Pulmonary artery endothelial cell (primary cell): Measurements from ENCODE around the gene UBAP1L. TPM values are rescaled to one million over a fixed set of nuclear protein-coding genes. Genes with fewer than 3 reads are reported as not detected.
"Not testable (repeated sequence)": the region's sequence is repeated elsewhere in the genome, so short reads cannot be mapped to it uniquely, and the experiment has no call there.

Source experiments
- DNase-seq: peaks from one replicate; pipeline ENCODE4 v3.0.0-alpha.2; 2011; ENCODE audit warnings: low read depth, low spot score
- total RNA-seq: library from RNA; depleted of rRNA; stranded (reverse); fragments of >200 nt; gene quantifications from 2 replicates; pipeline ENCODE4 v1.2.3, GENCODE V29; 2014

The UBAP1L gene
- total RNA-seq, 1 donor from 2014 or later = 0.40 TPM

DNA sequence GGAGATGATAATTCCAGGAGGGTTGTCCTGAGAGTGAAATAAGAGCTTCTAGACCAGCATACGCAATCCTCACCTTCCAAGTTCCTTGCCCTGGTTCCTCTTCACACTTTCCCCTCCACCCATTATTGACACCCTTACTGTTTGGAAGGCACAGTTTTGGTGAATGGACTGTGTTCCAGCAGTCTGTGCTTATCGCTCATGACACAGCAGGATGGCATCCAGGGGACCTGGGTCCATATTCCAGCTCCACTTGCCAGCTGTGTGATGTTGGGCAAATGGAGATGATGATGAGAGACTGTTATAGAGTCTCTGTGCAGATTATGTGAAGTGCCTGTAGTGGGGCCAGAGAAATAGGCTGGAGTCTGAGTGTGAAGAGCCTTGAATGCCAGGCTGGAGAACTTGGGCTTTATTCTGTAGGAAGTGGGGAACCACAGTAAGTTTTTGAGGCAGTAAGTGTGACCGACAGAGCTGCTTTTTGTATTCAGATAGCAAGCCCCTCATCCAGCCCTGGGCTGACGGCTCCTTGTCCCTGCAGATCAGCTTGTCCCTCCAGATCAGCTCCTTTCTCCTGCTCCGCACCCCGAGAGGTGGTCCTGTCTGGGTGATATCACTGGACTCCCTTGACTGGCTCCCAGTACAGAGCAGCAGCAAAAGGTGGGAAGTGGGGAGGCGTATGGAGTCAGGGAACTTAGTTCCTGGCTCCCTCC is 30.3 kb downstream of the UBAP1L start:
- DNase-seq = no peak

DNA sequence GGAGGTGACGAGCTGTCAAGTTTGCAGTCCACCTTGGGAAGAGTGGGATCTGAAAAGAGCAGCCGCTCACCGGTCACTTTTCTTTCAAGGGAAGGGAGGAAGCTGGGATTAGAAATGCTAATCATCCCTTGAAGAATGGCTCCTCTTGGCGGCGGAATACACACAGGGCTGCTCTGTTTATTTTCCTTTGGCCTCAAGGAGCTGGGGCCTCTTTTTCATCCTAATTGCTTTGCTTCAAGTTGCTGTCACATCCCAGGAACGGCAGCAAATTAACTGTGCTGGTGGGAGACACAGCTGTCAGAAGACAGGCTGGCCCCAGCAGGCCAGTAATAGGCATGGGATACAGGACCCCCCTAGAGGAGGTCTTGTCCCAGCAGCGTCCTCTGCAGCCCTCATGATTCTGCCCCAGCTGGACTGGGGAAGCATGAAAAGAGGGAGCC is 31.7 kb downstream of the UBAP1L start:
- no peak for DNase-seq

DNA sequence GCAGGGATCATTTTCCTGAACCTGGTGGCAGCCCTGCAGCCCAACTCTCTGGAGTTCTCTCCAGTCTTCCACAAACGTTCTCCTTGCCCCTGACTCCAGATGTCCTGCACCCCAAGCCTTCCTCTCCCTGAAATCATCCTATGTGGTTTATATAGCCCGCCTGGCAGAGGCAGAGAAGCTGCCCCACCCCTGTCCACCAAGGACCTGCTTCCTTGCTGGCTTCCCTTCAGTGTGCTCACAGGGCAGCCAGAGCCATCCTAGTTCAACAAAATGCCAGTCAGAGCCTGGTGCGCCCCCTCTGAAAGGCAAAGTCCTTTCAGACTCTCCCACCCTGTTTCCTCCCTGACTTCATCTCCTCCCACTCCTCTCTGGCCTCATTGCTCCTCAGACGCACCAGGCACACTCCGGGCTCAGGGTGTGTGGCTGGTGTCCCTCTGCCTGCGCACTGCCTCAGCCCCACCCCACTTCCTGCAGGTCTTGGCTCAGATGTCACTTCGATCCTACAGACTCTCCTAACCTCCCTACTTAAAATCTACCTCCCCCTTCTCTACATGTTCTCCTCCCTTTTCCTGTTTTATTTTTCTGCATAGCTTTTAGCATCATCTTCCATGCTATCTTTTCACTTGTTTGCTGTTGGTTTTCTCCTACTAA is 32.6 kb downstream of the UBAP1L start:
- DNase-seq = no peak

DNA sequence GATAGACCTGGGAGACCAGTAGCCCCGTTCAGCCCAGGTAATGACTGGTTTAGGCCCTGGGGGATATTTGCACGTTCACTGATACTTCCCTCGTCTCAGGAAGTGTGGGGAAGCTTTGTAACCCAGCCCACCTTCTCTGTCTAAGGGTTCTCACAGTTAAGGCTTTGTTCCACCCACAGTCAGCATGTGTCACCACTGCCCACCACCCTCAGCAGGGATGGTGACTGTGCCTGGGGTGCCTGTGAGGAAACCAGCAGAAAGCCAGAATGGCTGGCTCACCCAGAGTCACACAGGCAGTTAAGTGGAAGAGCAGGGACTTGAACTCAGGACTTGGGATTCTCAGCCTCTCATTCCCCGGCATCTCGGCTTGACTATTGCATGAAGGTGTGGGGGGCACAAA is 33.2 kb downstream of the UBAP1L start:
- no peak for DNase-seq

DNA sequence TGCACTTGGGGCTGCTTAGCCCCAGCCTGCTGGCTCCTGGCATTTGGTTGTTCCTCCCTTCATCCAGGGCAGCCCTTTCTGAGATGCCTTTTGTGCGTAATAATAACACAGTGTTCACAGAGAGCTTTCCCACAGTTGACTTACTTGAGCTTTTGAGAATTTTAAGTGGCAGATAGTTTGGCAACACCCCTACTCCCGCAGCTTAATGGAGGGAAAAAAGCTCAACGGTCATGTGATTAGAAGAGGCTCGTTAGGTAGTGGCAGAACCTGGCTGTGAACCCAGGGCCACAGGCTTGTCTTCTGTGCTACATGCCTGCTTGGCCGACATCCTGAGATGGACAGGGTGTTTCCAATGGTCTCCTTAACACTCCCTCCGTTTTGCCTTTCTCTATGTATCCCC is 33.7 kb downstream of the UBAP1L start:
- no peak for DNase-seq

DNA sequence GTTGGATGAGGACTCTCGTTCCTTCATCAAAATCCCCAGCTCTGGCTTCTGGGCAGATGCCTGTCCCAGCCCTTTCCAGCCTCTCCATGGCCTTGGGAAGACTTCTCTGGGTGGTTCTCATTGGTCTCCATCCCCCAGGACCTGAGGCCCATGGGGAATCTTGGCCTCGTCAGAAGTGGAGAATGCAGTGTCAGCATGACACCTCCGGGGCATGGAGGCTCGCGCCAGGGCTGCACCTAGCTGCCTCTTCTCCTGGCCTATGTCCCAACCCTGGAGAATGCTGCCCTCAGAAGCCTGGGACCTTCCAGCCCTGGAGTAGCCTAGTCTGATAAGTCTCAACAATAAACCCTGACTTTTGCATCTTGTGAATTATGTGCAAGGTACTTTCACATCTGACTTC is 35.4 kb downstream of the UBAP1L start:
- DNase-seq = no peak

DNA sequence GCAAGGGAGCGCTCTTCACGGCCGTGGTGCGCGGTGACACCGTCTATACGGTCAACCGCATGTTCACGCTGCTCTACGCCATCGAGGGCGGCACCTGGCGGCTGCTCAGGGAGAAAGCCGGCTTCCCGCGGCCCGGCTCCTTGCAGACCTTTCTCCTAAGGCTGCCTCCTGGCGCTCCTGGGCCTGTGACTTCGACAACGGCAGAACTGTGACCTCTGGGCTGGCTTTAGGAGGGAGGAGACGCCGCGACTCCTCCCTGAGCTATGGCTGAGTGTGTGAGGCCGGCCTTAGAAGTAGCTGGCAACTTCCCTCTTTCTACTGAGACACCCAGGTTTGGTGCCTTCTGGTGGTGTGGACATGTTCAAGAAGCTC is 37.0 kb downstream of the UBAP1L start:
- DNase-seq = no peak

DNA sequence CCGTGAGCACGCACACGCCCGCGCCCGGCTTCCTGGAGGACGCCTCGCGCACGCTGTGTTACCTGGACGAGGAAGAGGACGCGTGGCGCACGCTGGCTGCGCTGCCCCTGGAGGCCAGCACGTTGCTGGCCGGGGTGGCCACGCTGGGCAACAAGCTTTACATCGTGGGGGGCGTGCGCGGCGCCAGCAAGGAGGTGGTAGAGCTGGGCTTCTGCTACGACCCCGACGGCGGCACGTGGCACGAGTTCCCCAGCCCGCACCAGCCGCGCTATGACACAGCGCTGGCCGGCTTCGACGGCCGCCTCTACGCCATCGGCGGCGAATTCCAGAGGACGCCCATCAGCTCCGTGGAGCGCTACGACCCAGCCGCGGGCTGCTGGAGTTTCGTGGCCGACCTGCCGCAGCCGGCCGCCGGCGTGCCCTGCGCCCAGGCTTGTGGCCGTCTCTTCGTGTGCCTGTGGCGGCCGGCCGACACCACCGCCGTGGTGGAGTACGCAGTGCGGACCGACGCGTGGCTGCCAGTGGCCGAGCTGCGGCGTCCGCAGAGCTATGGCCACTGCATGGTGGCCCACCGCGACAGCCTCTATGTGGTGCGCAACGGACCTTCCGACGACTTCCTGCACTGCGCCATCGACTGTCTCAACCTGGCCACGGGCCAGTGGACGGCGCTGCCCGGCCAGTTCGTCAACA is 37.6 kb downstream of the UBAP1L start:
- DNase-seq = no peak

DNA sequence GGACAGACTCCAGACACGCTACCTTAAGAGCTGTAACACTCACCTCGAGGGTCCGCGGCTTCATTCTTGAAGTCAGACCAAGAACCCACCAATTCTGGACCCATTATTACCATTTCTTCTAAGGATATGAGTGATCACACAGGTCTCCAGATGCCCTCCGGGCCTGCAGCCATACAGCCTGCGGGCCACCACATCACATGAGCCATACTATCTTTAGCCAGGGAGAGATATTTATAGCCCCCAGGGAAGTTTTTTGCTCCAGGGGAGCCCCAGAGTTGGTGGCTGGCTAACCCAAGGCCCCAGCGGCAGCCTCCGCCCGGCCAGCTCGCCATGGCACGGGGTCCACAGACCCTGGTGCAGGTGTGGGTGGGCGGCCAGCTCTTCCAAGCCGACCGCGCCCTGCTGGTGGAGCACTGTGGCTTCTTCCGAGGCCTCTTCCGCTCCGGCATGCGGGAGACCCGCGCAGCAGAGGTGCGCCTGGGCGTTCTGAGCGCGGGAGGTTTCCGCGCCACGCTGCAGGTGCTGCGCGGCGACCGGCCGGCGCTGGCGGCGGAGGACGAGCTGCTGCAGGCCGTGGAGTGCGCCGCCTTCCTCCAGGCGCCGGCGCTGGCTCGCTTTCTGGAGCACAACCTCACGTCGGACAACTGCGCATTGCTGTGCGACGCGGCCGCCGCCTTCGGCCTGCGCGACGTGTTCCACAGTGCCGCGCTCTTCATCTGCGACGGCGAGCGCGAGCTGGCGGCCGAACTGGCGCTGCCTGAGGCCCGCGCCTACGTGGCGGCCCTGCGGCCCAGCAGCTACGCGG is 38.3 kb downstream of the UBAP1L start, which contains the start of gene KBTBD13:
KBTBD13 (plus strand) TSS at position 261 of the 805 bp plus-strand sequence; CDS start at position 331, 70 bp downstream.
- DNase-seq = no peak

DNA sequence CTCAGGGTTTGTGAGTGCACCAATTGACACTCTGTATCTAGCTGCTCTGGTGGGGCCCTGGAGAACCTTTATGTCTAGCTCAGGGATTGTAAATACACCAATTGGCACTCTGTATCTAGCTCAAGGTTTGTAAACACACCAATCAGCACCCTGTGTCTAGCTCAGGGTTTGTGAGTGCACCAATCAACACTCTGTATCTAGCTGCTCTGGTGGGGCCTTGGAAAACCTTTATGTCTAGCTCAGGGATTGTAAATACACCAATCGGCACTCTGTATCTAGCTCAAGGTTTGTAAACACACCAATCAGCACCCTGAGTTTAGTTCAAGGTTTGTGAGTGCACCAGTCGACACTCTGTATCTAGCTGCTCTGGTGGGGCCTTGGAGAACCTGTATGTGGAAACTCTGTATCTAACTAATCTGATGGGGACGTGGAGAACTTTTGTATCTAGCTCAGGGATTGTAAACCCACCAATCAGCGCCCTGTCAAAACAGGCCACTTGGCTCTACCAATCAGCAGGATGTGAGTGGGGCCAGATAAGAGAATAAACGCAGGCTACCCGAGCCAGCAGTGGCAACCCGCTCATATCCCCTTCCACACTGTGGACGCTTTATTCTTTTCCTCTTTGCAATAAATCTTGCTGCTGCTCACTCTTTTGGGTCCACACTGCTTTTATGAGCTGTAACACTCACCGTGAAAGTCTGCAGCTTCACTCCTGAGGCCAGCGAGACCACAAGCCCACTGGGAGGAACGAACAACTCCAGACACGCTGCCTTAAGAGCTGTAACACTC is 39.2 kb downstream of the UBAP1L start:
- not testable (repeated sequence) for DNase-seq

DNA sequence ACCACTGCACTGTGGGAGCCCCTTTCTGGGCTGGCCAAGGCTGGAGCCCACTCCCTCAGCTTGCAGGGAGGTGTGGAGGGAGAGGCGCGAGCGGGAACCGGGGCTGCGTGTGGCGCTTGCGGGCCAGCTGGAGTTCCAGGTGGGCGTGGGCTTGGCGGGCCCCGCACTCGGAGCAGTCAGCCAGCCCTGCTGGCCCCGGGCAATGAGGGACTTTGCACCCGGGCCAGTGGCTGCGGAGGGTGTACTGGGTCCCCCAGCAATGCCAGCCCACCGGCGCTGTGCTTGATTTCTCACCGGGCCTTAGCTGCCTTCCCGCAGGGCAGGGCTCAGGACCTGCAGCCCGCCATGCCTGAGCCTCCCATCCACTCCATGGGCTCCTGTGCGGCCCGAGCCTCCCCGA is 40.1 kb downstream of the UBAP1L start:
- DNase-seq = not testable (repeated sequence)

DNA sequence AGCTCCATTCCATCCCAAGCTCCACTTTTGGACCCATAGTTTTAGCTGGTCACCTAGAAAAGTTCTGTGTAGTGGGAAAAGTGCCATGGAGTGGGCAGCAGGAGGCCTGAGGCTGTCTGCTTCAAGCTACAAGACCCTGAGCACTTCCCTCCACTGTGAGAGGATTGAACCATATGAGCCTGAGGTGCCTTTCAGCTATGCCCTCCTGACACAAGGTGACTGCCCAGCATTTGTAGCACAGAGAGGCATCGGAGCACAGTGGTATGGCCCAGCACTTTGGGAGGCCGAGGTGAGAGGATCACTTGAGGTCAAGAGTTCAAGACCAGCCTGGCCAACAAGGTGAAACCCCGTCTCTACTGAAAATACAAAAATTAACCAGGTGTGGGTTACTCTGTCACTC is 42.4 kb downstream of the UBAP1L start:
- no peak for DNase-seq

DNA sequence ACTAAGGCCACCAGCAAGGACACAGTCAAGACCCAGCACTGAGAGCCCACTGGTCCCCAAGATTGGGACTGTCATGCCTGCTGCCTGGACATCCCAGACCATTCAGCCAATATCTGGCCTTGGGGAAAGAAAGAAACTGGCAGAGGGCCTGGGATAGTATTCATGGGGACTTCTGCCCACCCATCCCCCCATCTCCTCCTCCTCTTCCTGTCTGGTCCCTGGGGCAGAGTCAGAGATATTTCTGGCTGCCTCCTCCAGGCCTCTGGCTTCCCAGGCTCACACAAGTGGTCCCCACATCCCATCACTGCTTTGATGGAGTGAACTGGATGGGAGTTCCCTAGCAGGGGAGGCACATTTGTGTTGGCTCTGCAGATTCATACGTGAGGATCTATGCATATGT is 43.0 kb downstream of the UBAP1L start:
- DNase-seq = no peak

DNA sequence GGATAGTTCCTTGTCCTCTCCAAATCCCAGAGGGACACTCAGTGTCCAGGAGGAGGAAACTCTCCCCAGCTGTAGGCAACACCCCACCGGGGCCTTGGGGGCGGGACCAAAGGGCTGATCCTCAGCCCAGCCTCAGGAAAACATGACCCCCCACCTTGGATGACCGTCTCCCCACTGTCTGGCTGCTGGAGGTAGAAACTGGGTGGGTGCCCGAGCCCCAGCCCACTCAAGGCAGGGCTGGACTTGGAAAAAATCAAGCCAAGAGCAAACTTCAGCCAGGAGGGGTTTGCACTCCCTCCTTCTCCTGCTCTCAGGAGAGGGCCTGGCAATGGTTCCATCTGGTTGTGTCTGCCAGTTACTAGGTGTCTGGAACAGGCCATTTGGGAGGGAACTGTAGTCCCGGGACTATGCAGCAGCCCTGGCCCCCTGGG is 43.6 kb downstream of the UBAP1L start:
- no peak for DNase-seq

DNA sequence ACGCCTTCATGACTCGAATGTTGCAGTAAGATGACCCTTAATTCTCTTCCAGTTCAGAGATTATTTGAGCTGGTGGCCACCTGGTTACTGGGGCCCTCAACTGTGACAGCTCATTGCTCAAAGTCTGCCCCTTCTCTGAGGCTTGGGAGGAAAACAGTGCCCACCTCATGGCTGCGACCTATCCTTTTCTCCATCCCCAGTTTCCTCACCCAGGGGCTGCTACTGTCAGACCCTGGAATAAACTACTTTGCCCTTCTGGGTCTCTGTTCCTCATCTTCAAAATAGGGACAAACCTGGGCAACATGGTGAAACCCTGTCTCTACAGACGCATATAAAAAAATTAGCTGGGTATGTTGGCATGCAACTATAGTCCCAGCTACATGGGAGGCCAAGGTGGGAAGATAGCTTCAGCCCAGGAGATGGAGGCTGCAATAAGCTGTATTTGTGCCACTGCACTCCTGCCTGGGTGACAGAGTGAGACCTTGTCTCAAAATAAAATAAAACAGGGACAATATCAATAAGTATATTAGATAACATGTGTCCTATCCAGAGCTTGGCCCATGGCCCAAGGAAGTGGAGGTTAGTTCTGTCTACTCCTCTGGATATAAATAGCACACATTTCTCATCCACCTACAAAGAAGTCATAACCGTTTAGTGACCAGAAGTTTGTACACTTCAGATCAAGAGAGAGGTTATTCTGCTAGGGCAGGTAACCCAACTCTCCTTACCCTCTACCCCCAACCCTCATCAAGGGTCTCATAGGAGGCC is 45.0 kb downstream of the UBAP1L start:
- DNase-seq = no peak

DNA sequence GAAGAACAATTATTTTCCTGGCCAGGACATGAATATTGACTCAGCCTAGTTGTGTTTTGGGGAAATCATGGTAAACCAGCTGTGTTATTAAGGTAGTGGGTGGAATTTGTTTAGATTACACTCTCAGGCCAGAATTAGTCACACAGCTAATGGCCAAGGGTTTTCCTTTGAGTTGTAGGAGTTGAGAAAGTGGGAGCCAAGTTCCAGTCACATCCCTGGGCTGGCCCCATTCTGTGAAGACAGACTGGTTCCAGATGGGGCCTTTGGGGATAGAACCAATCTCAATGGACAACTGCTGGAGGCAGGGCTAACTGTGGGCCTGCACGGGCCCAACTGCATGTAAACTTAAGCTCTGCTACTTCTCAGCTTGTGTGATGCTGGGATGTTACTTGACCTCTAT is 45.8 kb downstream of the UBAP1L start:
- no peak for DNase-seq

DNA sequence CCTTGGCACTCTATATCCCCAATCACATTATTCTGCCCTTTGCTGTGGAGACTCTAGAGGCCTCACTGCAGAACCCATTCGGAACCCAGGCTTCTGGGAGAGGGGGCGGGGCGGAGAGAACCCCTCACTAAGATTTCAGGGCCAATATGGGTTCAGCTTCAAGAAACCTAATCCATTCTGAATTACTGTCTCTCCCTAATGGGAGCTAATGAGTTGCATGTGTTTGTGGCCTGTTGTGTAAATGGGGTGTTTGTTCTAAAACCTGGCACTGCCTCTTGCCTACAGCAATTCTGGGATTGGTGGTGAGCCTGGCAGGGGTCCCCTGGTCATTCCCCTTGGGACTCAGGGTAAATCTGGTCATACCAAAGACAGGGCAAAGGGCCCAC is 46.6 kb downstream of the UBAP1L start:
- no peak for DNase-seq

DNA sequence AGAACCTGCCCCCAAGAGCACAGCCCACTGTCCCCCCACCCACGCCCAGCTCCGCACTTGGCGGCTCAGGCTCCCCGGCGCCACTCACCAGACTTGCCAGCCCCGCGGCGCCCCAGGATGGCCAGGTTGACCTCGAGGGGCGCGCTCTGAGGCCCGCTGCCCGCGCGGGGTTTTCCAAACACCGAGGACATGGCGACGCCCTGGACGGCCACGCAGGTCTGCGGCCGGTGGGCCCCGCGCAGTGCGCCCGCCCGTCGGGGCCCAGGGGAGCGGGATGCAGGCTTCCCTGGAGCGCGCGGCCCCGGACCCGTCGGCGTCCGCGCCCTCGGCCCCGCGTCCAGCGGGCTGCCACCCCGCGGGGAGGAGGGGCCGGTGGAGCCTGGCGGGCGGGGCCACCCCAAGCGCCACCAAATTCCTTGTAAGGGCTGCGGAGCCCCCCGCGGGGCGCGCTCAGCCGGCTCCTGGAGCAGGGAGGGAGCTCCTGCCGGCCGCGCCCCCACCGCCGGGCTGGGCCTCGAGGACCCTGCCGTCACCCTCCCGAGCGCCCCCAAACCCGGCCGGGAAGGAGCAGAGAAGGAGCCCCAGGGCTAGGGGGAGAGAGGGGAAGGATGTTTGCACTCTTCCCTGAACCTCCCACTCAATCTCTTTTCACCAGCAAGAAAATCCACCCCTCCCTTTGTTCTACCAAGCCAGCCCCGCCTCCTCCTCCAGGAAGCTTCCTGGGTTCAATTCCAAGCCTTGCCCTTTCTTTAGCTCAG is 47.2 kb downstream of the UBAP1L start, which contains the start of gene RASL12:
RASL12 (minus strand) TSS at position 347 of the 758 bp plus-strand sequence; CDS start at position 191, 156 bp downstream.
- DNase-seq = no peak

DNA sequence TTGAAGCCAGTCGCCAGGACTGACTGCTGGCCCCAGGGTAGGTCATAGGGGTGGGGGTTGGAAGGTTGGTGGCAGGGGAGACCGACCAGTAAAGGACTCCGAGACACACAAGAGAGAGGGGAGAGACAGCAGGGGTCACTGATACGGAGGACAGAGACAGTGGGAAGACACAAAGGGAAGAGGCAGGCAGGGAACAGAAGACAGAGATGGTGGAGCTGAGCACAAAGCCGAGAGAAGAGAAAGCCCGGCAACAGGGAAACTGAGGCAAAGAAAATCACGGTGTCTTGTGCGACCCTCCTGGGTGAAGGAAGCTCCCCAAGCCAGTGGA is 47.7 kb downstream of the UBAP1L start:
- no peak for DNase-seq
